ENCODE results near the gene C12orf57. TPM values are rescaled to one million over a fixed set of nuclear protein-coding genes. Genes with fewer than 3 reads are reported as not detected.

C12orf57 gene
- total and polyA plus RNA-seq, 2 experiments from 2014 or later = 204 to 262 TPM

GRCh38 chr12:6958609-6959057, 14.8 kb downstream of the C12orf57 start:
- Histone ChIP-seq H3K27ac (ENCODE audit: low read depth) (no peak overlapping the region), H3F3A (replicated peaks; ENCODE audit: low read depth) (peaks cover 15% of the 10 kb centered on the region), H3K4me1 (ENCODE audit: insufficient read depth) (peaks cover 26% of the 10 kb centered on the region), H3K27me3 (ENCODE audit: insufficient read depth) (no peaks in the 10 kb centered on the region), H4K20me1 (replicated peaks; ENCODE audit: insufficient read depth) (no peaks in the 10 kb centered on the region), H3K79me2 (replicated peaks; ENCODE audit: insufficient read depth) (peaks cover 7% of the 10 kb centered on the region), H3K4me3 (no peak overlapping the region), H2AFZ (no peak overlapping the region), H3K36me3 (ENCODE audit: insufficient read depth) (no peaks in the 10 kb centered on the region), H3K4me2 (no peak overlapping the region), H3K9me2 (ENCODE audit: insufficient read depth) (no peaks in the 10 kb centered on the region)
- ATAC-seq = no peak
- no peak for TF ChIP-seq ZNF114 (CRISPR knock-in tag; IDR thresholded peaks at IDR 0.05)
- no peak for TF ChIP-seq ZNF331 (CRISPR knock-in tag; IDR thresholded peaks at IDR 0.05; ENCODE audit: low read depth)
- TF ChIP-seq NANOG (IDR thresholded peaks at IDR 0.05; ENCODE audit: borderline replicate concordance) = no peak
- TF ChIP-seq JUNB (IDR thresholded peaks at IDR 0.05; ENCODE audit: unreplicated experiment) = no peak
- TF ChIP-seq CREB1 (CRISPR knock-in tag; IDR thresholded peaks at IDR 0.05; ENCODE audit: low read depth) = no peak
- TF ChIP-seq STAT1 (IDR thresholded peaks at IDR 0.05; ENCODE audit: unreplicated experiment) = no peak
- no peak for TF ChIP-seq EZH2phosphoT487 (IDR thresholded peaks at IDR 0.05; ENCODE audit: unreplicated experiment)
- no peak for TF ChIP-seq CTCF (conservative IDR thresholded peaks at IDR 0.05; ENCODE audit: low read depth in 2 of 2)
- TF ChIP-seq POLR2AphosphoS5 (IDR thresholded peaks at IDR 0.05; ENCODE audit: low read depth) = no peak
- no peak for TF ChIP-seq EZH2 (IDR thresholded peaks at IDR 0.05; ENCODE audit: low read depth, unreplicated experiment)
- TF ChIP-seq, protein P1, sequence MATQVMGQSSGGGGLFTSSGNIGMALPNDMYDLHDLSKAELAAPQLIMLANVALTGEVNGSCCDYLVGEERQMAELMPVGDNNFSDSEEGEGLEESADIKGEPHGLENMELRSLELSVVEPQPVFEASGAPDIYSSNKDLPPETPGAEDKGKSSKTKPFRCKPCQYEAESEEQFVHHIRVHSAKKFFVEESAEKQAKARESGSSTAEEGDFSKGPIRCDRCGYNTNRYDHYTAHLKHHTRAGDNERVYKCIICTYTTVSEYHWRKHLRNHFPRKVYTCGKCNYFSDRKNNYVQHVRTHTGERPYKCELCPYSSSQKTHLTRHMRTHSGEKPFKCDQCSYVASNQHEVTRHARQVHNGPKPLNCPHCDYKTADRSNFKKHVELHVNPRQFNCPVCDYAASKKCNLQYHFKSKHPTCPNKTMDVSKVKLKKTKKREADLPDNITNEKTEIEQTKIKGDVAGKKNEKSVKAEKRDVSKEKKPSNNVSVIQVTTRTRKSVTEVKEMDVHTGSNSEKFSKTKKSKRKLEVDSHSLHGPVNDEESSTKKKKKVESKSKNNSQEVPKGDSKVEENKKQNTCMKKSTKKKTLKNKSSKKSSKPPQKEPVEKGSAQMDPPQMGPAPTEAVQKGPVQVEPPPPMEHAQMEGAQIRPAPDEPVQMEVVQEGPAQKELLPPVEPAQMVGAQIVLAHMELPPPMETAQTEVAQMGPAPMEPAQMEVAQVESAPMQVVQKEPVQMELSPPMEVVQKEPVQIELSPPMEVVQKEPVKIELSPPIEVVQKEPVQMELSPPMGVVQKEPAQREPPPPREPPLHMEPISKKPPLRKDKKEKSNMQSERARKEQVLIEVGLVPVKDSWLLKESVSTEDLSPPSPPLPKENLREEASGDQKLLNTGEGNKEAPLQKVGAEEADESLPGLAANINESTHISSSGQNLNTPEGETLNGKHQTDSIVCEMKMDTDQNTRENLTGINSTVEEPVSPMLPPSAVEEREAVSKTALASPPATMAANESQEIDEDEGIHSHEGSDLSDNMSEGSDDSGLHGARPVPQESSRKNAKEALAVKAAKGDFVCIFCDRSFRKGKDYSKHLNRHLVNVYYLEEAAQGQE (IDR thresholded peaks at IDR 0.05; ENCODE audit: unreplicated experiment) = no peak
- TF ChIP-seq, protein P2, sequence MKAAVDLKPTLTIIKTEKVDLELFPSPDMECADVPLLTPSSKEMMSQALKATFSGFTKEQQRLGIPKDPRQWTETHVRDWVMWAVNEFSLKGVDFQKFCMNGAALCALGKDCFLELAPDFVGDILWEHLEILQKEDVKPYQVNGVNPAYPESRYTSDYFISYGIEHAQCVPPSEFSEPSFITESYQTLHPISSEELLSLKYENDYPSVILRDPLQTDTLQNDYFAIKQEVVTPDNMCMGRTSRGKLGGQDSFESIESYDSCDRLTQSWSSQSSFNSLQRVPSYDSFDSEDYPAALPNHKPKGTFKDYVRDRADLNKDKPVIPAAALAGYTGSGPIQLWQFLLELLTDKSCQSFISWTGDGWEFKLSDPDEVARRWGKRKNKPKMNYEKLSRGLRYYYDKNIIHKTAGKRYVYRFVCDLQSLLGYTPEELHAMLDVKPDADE (IDR thresholded peaks at IDR 0.05) = no peak
- TF ChIP-seq ZNF462 (CRISPR knock-in tag; IDR thresholded peaks at IDR 0.05) = no peak
- peaks cover 34% of the 10 kb centered on the region for H3K4me1 Mint-ChIP-seq
- peaks cover 19% of the 10 kb centered on the region for H3K27me3 Mint-ChIP-seq (ENCODE audit: insufficient read depth, low read depth, poor library complexity)
- H3K9me3 Mint-ChIP-seq = no peaks in the 10 kb centered on the region
- no peaks in the 10 kb centered on the region; the same call in 2 of the 3 replicates for H3K36me3 Mint-ChIP-seq (ENCODE audit: low read depth)
- peak overlapping the region; percentile 85 for H3K27ac Mint-ChIP-seq
- DNase-seq (ENCODE audit: low spot score) = no peak
- H3K4me3 Mint-ChIP-seq = no peak overlapping the region
